HL-60 (cell line): Measurements from ENCODE around the gene PPP1R37.

Source experiments
- GABPA ChIP-seq: IDR thresholded peaks from 2 replicates; pipeline ENCODE4 v1.6.1; 2012; ENCODE audit warnings: low read depth
- POLR2AphosphoS5 ChIP-seq: IDR thresholded peaks from 2 replicates; pipeline ENCODE4 v1.6.1; 2012; ENCODE audit warnings: low read depth
- SPI1 ChIP-seq: IDR thresholded peaks from 2 replicates; pipeline ENCODE4 v1.6.1; 2012; ENCODE audit warnings: low read depth, mild to moderate bottlenecking, borderline replicate concordance
- TF ChIP-seq, protein P1 (sequence below): IDR thresholded peaks from 2 replicates; pipeline ENCODE4 v1.6.1; 2012; ENCODE audit warnings: low read depth; ENCODE audit not compliant: insufficient replicate concordance
- TF ChIP-seq, protein P2 (sequence below): IDR thresholded peaks from one replicate; pipeline ENCODE4 v1.5.1; 2011; ENCODE audit warnings: low read length, control low read depth, inconsistent platforms; ENCODE audit not compliant: insufficient read depth

DNA sequence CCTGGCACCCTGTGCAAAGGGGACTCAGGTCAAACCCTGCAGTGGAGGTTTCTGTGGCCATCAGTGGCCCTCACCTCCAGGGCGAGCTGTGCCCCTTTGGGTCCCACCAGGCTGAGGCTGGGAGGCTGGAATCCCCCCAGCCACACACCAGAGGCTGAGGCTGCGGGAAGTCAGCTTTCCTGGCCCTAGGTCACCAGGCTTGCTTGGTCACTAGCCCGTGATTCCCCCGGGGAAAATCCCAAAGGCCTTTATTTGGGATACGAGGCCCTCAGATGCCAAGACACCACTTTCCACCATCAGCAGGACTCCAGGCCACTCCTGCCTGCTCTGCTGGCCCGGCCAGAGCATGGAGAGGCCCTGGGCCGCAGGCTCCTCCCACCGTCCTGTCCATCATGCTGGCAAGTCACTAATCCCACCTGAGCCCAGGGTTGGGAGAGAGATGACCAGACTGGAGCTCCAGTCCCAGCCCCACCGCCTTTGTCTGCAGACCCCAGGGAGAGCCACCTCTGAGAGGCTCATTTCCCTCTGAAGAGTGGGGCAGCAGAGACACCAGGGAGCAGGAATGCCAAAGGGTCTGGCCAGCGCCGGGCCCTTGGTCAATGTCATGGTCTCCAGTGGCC is 63.1 kb downstream of the PPP1R37 start:
- TF ChIP-seq, protein P1, sequence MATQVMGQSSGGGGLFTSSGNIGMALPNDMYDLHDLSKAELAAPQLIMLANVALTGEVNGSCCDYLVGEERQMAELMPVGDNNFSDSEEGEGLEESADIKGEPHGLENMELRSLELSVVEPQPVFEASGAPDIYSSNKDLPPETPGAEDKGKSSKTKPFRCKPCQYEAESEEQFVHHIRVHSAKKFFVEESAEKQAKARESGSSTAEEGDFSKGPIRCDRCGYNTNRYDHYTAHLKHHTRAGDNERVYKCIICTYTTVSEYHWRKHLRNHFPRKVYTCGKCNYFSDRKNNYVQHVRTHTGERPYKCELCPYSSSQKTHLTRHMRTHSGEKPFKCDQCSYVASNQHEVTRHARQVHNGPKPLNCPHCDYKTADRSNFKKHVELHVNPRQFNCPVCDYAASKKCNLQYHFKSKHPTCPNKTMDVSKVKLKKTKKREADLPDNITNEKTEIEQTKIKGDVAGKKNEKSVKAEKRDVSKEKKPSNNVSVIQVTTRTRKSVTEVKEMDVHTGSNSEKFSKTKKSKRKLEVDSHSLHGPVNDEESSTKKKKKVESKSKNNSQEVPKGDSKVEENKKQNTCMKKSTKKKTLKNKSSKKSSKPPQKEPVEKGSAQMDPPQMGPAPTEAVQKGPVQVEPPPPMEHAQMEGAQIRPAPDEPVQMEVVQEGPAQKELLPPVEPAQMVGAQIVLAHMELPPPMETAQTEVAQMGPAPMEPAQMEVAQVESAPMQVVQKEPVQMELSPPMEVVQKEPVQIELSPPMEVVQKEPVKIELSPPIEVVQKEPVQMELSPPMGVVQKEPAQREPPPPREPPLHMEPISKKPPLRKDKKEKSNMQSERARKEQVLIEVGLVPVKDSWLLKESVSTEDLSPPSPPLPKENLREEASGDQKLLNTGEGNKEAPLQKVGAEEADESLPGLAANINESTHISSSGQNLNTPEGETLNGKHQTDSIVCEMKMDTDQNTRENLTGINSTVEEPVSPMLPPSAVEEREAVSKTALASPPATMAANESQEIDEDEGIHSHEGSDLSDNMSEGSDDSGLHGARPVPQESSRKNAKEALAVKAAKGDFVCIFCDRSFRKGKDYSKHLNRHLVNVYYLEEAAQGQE, result no peak
- TF ChIP-seq, protein P2, sequence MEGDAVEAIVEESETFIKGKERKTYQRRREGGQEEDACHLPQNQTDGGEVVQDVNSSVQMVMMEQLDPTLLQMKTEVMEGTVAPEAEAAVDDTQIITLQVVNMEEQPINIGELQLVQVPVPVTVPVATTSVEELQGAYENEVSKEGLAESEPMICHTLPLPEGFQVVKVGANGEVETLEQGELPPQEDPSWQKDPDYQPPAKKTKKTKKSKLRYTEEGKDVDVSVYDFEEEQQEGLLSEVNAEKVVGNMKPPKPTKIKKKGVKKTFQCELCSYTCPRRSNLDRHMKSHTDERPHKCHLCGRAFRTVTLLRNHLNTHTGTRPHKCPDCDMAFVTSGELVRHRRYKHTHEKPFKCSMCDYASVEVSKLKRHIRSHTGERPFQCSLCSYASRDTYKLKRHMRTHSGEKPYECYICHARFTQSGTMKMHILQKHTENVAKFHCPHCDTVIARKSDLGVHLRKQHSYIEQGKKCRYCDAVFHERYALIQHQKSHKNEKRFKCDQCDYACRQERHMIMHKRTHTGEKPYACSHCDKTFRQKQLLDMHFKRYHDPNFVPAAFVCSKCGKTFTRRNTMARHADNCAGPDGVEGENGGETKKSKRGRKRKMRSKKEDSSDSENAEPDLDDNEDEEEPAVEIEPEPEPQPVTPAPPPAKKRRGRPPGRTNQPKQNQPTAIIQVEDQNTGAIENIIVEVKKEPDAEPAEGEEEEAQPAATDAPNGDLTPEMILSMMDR, result no peak
- TF ChIP-seq POLR2AphosphoS5 (no peak), GABPA (no peak), SPI1 (no peak)
